HCT116 (cell line): ENCODE results near the gene DCDC2. TPM values are rescaled to one million over a fixed set of nuclear protein-coding genes. Genes with fewer than 3 reads are reported as not detected.

Experiments
- ATAC-seq: fragments of 200-7000 bp; cut with Tn5 transposase; 2 replicates; pipeline ENCODE4 v1.9.1; 2020; ENCODE audit warnings: mild to moderate bottlenecking, moderate library complexity
- BruUV-seq: library from RNA; stranded (reverse); fragments of 400-500 nt; replicated peaks from 2 replicates; lab custom pipeline; 2021; lab: Mats Ljungman, UMichigan
- CTCF ChIA-PET: fragments of 300-600 bp; sonication (Branson Sonifier 250); formaldehyde crosslinking; loops from one replicate; lab custom pipeline; 2021; ENCODE audit warnings: antibody characterized with exemption; lab: Charles Lee
- POLR2A ChIA-PET: fragments of 300-600, 350-600 bp; sonication (Branson Sonifier 250); formaldehyde crosslinking; loops from one replicate; lab custom pipeline; 2021; ENCODE audit warnings: antibody characterized with exemption; lab: Charles Lee
- RAD21 ChIA-PET, 2 experiments: fragments of 300-600 bp; sonication (Branson Sonifier 250); formaldehyde crosslinking; loops; one replicate each; lab custom pipeline; 2023; ENCODE audit warnings: low total read pairs in 2 of 2; ENCODE audit not compliant: uncharacterized antibody in 2 of 2, unreplicated experiment in 2 of 2, low non-redundant PET in 1 of 2; lab: Charles Lee
- DNase-seq: peaks from one replicate; pipeline ENCODE4 v3.0.0-alpha.2; 2010; ENCODE audit warnings: low read depth, low spot score
- H2AFZ ChIP-seq: fragments of 200-600 bp; shearing (Covaris generic), sonication (generic); 2 replicates; pipeline ENCODE4 v1.6.1; 2017; ENCODE audit warnings: low read depth, mixed run types, mixed read lengths, antibody characterized with exemption, low read length; ENCODE audit not compliant: poor library complexity, severe bottlenecking
- H3K27ac ChIP-seq: 2 replicates; pipeline ENCODE4 v1.5.1; 2012; ENCODE audit warnings: low read depth, low read length
- H3K27me3 ChIP-seq: fragments of 200-600 bp; sonication (generic); 2 replicates; pipeline ENCODE4 v1.6.1; 2016; ENCODE audit warnings: mixed run types, low read length, mixed read lengths; ENCODE audit not compliant: insufficient read depth
- H3K36me3 ChIP-seq, 2 experiments: fragments of 200-500 bp in 1 of 2; fragments of 200-600 bp in 1 of 2; sonication (Bioruptor generic) in 1 of 2; sonication (generic) in 1 of 2; 2 replicates each; pipeline versions ENCODE4 v1.5.1 to v1.6.1; 2014 to 2016; ENCODE audit warnings: low read length in 2 of 2, inconsistent platforms in 1 of 2, mixed read lengths in 1 of 2, mixed run types in 1 of 2; ENCODE audit not compliant: insufficient read depth in 2 of 2, control insufficient read depth in 1 of 2
- H3K4me1 ChIP-seq, 2 experiments: fragments of 200-600 bp in 1 of 2; sonication (generic) in 1 of 2; 2 replicates each; pipeline versions ENCODE4 v1.5.1 to v1.6.1; 2012 to 2017; ENCODE audit warnings: low read length in 2 of 2, inconsistent platforms in 1 of 2, mild to moderate bottlenecking in 1 of 2, mixed read lengths in 1 of 2, mixed run types in 1 of 2, moderate library complexity in 1 of 2; ENCODE audit not compliant: insufficient read depth in 2 of 2, control insufficient read depth in 1 of 2
- H3K4me2 ChIP-seq: fragments of 200-600 bp; sonication (generic); 2 replicates; pipeline ENCODE4 v1.6.1; 2017; ENCODE audit warnings: mixed run types, low read length, mixed read lengths
- H3K4me3 ChIP-seq, 2 experiments: fragments of 200-600 bp in 1 of 2; sonication (generic) in 1 of 2; replicated peaks in 1 of 2; 2 replicates each; pipeline ENCODE4 v1.5.1; 2011 to 2016; ENCODE audit warnings: low read length in 2 of 2, control low read depth in 1 of 2, low read depth in 1 of 2, mild to moderate bottlenecking in 1 of 2, mixed read lengths in 1 of 2, mixed run types in 1 of 2
- H3K79me2 ChIP-seq: fragments of 200-600 bp; sonication (generic); 2 replicates; pipeline ENCODE4 v1.6.1; 2017; ENCODE audit warnings: mild to moderate bottlenecking, mixed run types, low read length, moderate library complexity, mixed read lengths; ENCODE audit not compliant: insufficient read depth
- H3K9ac ChIP-seq: fragments of 200-600 bp; sonication (generic); 2 replicates; pipeline ENCODE4 v1.6.1; 2016; ENCODE audit warnings: low read length, mixed read lengths
- H3K9me2 ChIP-seq: fragments of 200-600 bp; sonication (generic), shearing (Covaris generic); 2 replicates; pipeline ENCODE4 v1.6.1; 2017; ENCODE audit warnings: mixed run types, mild to moderate bottlenecking, moderate library complexity; ENCODE audit not compliant: insufficient read depth
- H3K9me3 ChIP-seq, 2 experiments: fragments of 200-500 bp in 1 of 2; fragments of 200-600 bp in 1 of 2; sonication (Bioruptor generic) in 1 of 2; sonication (generic) in 1 of 2; 2 replicates each; pipeline ENCODE4 v1.6.1; 2014 to 2017; ENCODE audit warnings: low read length in 2 of 2, mixed read lengths in 2 of 2, inconsistent platforms in 1 of 2, low read depth in 1 of 2, mild to moderate bottlenecking in 1 of 2, mixed run types in 1 of 2, moderate library complexity in 1 of 2; ENCODE audit not compliant: control insufficient read depth in 1 of 2, insufficient read depth in 1 of 2
- H4K20me1 ChIP-seq: fragments of 200-600 bp; sonication (generic), shearing (Covaris generic); 2 replicates; pipeline ENCODE4 v1.6.1; 2017; ENCODE audit warnings: mixed run types, mild to moderate bottlenecking, moderate library complexity; ENCODE audit not compliant: insufficient read depth
- ATF3 ChIP-seq: IDR thresholded peaks from 2 replicates; pipeline ENCODE4 v1.6.1; 2012
- CBX3 ChIP-seq: IDR thresholded peaks from 2 replicates; pipeline ENCODE4 v1.6.1; 2012; ENCODE audit warnings: low read depth
- CEBPB ChIP-seq: IDR thresholded peaks from 2 replicates; pipeline ENCODE4 v1.6.1; 2012; ENCODE audit warnings: low read depth
- CTCF ChIP-seq, 3 experiments: fragments of 200-600 bp in 1 of 3; sonication (generic) in 1 of 3; IDR thresholded peaks in 2 of 3; conservative IDR thresholded peaks in 1 of 3; 2 replicates each; pipeline ENCODE4 v1.5.1; 2012 to 2017; ENCODE audit warnings: low read depth in 2 of 3, low read length in 2 of 3, antibody characterized with exemption in 1 of 3, borderline replicate concordance in 1 of 3, control low read depth in 1 of 3, mild to moderate bottlenecking in 1 of 3, mixed read lengths in 1 of 3, mixed run types in 1 of 3, moderate library complexity in 1 of 3; ENCODE audit not compliant: insufficient read depth in 1 of 3
- EGR1 ChIP-seq: IDR thresholded peaks from 2 replicates; pipeline ENCODE4 v1.6.1; 2012; ENCODE audit warnings: low read depth
- EZH2 ChIP-seq: fragments of 200-600 bp; sonication (generic); IDR thresholded peaks from 2 replicates; pipeline ENCODE4 v1.6.1; 2017; ENCODE audit warnings: antibody characterized with exemption, mixed run types
- EZH2phosphoT487 ChIP-seq: fragments of 200-600 bp; IDR thresholded peaks from 2 replicates; pipeline ENCODE4 v1.6.1; 2018; ENCODE audit warnings: antibody characterized with exemption, borderline replicate concordance
- FOSL1 ChIP-seq: IDR thresholded peaks from 2 replicates; pipeline ENCODE4 v1.6.1; 2012; ENCODE audit warnings: low read depth
- MAX ChIP-seq: IDR thresholded peaks from 2 replicates; pipeline ENCODE4 v1.6.1; 2012
- POLR2A ChIP-seq: IDR thresholded peaks from 2 replicates; pipeline ENCODE4 v1.7.0; 2011; ENCODE audit warnings: borderline replicate concordance; ENCODE audit not compliant: insufficient read depth, insufficient read length; ENCODE audit errors: extremely low read depth
- POLR2AphosphoS5 ChIP-seq: IDR thresholded peaks from 2 replicates; pipeline ENCODE4 v1.6.1; 2011; ENCODE audit warnings: mild to moderate bottlenecking, low read depth, low read length, moderate library complexity
- RAD21 ChIP-seq: IDR thresholded peaks from 2 replicates; pipeline ENCODE4 v1.6.1; 2012; ENCODE audit warnings: low read depth, mild to moderate bottlenecking
- REST ChIP-seq: IDR thresholded peaks from 2 replicates; pipeline ENCODE4 v1.6.1; 2012; ENCODE audit warnings: low read depth
- SIN3A ChIP-seq: IDR thresholded peaks from 2 replicates; pipeline ENCODE4 v1.6.1; 2012; ENCODE audit warnings: low read depth
- SP1 ChIP-seq: IDR thresholded peaks from 2 replicates; pipeline ENCODE4 v1.6.1; 2012; ENCODE audit warnings: low read depth
- SRF ChIP-seq: IDR thresholded peaks from 2 replicates; pipeline ENCODE4 v1.6.1; 2012; ENCODE audit warnings: low read depth
- TCF7L2 ChIP-seq: IDR thresholded peaks from 2 replicates; pipeline ENCODE4 v1.7.0; 2011; ENCODE audit warnings: borderline replicate concordance, inconsistent platforms; ENCODE audit not compliant: insufficient read depth, insufficient read length; ENCODE audit errors: extremely low read depth
- ZBTB33 ChIP-seq: IDR thresholded peaks from 2 replicates; pipeline ENCODE4 v1.6.1; 2011; ENCODE audit warnings: mild to moderate bottlenecking, low read length, moderate library complexity; ENCODE audit not compliant: insufficient replicate concordance; ENCODE audit errors: extremely low read depth
- ZNF274 ChIP-seq: fragments of 200-500 bp; sonication (Bioruptor generic); IDR thresholded peaks from 2 replicates; pipeline ENCODE4 v1.6.1; 2014; ENCODE audit warnings: mild to moderate bottlenecking, low read depth, low read length, inconsistent platforms
- intact Hi-C: fragments of 100-400 bp; cut with micrococcal nuclease; formaldehyde crosslinking; loops from 2 replicates; pipeline ENCODE4 v1.10.0; 2022
- total RNA-seq: library from RNA; stranded (reverse); gene quantifications from one replicate; pipeline ENCODE4 v1.2.1, GENCODE V29; 2021; ENCODE audit not compliant: unreplicated experiment

The DCDC2 gene
- total RNA-seq, 1 experiment from 2014 or later = 0.17 TPM

GRCh38 chr6:24194978-24195700, 162.7 kb downstream of the DCDC2 start:
- Histone ChIP-seq H3K9ac (no peak overlapping the region), H2AFZ (no peak overlapping the region), H3K27me3 (0 out of 2 replicates have a peak, but pooled peaks cover 11% of the 10 kb centered on the region), H3K36me3 (no peaks in the 10 kb centered on the region), H3K4me3 (no peak overlapping the region), H3K4me2 (no peak overlapping the region), H3K9me2 (no peaks in the 10 kb centered on the region), H3K27ac (no peak overlapping the region), H3K9me3 (no peaks in the 10 kb centered on the region), H3K4me1 (no peaks in the 10 kb centered on the region), H4K20me1 (no peaks in the 10 kb centered on the region; the same call in 1 of the 2 replicates), H3K79me2 (no peaks in the 10 kb centered on the region)
- RAD21 ChIA-PET = no interaction called here
- no peak for DNase-seq
- intact Hi-C loops = no loop called here
- TF ChIP-seq POLR2A = no peak
- no peak for TF ChIP-seq TCF7L2
- TF ChIP-seq CBX3 = no peak
- no peak for TF ChIP-seq SRF
- TF ChIP-seq EZH2phosphoT487 = no peak
- TF ChIP-seq MAX = no peak
- TF ChIP-seq CEBPB = no peak
- TF ChIP-seq POLR2AphosphoS5 = no peak
- TF ChIP-seq CTCF (IDR thresholded peaks at IDR 0.05 in 2 of 3, conservative IDR thresholded peaks at IDR 0.05 in 1 of 3; ENCODE audit: borderline replicate concordance in 1 of 3, insufficient read depth in 1 of 3, low read depth in 2 of 3, low read length in 2 of 3) = no peak
- TF ChIP-seq SP1 = no peak
- TF ChIP-seq ZBTB33 = no peak
- no peak for TF ChIP-seq RAD21
- no peak for TF ChIP-seq EZH2
- TF ChIP-seq ATF3 = no peak
- TF ChIP-seq FOSL1 = no peak
- no peak for TF ChIP-seq ZNF274
- TF ChIP-seq SIN3A = no peak
- no peak for TF ChIP-seq EGR1
- no peak for TF ChIP-seq REST
- BruUV-seq = no TSS peak
- ATAC-seq = no peak
- POLR2A ChIA-PET = no interaction called here
- CTCF ChIA-PET = no interaction called here
